Epithelial cell of prostate (primary cell): ENCODE data around the gene NPSR1.
A peak's percentile ranks its signal among the peaks of the same experiment; 100 is the strongest.
"Not testable (repeated sequence)": the region's sequence is repeated elsewhere in the genome, so short reads cannot be mapped to it uniquely, and the experiment has no call there.

Experiments used
- DNase-seq: peaks from one replicate; pipeline ENCODE4 v3.0.0-alpha.2; 2011; ENCODE audit warnings: low read depth, low spot score
- H3K27ac ChIP-seq: fragments of 450-650 bp; 2 replicates; pipeline ENCODE4 v1.5.1; 2017; ENCODE audit warnings: mild to moderate bottlenecking

The NPSR1 gene, protein sequence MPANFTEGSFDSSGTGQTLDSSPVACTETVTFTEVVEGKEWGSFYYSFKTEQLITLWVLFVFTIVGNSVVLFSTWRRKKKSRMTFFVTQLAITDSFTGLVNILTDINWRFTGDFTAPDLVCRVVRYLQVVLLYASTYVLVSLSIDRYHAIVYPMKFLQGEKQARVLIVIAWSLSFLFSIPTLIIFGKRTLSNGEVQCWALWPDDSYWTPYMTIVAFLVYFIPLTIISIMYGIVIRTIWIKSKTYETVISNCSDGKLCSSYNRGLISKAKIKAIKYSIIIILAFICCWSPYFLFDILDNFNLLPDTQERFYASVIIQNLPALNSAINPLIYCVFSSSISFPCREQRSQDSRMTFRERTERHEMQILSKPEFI

DNA sequence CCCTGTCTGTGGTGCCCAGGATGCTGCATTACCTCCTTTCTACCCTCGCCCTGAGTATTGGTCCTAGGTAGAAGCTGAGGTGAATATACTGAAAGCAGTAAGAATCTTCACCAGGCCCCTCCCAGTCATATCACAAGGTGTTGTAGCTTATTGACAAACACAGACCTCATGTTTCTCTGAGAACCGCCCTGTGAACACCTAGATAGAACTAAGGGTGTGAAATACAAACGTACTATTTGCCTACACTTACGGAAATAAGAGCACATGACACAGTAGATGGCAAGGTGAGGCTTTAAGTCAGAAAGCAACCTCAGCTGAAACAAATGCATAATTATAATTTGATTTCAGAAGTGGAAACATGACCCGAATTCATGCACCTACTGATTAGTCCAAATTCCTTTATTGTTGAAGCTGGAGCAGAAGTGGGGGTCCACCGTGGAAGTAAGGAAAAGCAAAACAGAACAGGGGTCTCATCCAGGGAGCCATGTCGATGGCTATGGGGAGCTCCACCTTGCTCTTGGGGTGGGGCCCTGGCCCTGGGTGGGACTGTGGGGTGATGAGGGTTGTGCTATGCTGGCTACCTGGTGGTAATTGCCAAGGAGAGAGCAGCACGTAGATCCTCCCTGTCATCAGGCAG is at the start of gene NPSR1:
Gene NPSR1, plus strand, starts transcription at position 587 of the 637 bp plus-strand sequence. CDS start 195 bp downstream, outside the sequence.
- no peak within 1 kb of the TSS for H3K27ac ChIP-seq
- DNase-seq: no peak

DNA sequence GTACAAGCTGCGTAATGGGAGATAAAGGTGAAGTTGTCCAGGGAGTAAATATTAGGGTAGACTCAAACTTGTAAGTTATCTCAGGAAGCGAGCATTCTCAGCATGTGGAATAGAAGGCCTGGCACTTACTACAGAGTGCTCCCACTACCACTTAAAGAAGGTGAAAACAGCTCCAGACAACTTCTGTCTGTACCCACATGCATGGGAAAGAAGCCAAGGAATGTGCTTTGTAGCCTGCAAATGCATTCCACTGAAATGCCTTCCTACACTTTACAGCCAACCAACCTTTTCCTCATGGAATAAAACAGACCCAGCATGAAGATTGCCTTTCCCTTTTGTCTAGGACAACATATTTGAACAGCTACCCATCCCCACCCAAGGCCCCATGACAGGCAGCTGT is 45.4 kb upstream of the NPSR1 start:
- H3K27ac ChIP-seq: no peak overlapping the region
- DNase-seq: no peak

DNA sequence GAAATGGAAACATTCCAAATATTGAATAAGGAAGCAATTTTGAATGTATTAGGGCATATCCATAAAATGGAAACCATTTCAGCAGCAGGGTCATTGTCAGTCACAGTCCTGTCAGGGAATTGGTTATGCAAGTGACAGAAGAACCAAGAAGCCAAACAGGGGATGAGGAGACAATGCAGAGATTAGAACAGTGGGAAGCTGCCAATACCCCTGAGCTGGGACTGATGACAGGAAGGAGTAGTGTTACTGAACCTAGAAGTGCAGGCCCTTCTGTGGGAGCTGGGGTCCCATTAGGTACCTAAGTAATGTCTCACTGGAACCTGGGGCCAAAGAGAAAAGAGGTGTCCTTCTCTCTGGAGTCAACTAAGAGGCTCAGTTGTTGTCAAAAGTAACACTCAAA is 37.6 kb upstream of the NPSR1 start:
- H3K27ac ChIP-seq: no peak overlapping the region
- DNase-seq: no peak

DNA sequence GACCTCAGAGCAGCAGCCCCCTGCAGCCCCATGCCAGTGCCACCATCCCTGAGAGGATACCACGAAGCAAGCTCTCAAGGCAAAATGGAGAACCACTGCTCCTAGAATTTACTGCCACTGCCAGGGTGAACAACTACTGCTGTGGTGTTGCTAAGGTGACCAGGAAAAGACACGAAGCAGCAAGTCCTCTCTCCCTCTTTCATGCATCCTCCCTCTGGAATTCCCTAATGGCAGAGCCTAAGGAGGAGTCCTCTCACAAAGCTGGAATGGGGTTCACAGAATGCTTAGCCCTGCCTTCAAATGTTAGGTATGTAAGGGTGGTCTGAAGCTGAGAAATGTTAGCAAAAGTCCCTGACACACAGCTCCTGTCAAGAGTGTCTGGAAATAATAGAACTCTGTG is 35.8 kb upstream of the NPSR1 start:
- no peak for DNase-seq
- H3K27ac ChIP-seq: no peak overlapping the region

DNA sequence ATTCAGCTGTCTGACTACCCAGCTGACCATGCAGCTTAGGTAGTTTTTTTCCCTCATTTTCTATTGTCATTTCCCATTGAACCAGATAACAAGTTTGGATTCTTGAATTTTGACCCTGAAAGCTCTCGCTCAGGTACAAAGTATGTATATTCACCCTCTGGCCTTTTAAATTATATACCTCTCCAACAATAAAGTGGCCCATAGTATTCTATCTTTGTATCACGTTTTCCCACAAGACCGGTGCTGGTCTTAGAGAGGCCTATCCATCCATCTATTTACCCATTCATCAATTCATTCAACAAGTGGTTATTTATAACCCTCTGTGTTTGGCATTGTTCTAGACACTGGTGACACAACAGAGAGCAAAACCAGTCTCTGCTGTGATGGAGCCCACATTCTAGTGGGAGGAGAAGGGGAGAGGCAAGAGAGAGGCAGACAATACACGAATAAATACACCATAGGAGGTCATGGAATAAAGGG is 35.2 kb upstream of the NPSR1 start:
- H3K27ac ChIP-seq: no peak overlapping the region
- DNase-seq: no peak

DNA sequence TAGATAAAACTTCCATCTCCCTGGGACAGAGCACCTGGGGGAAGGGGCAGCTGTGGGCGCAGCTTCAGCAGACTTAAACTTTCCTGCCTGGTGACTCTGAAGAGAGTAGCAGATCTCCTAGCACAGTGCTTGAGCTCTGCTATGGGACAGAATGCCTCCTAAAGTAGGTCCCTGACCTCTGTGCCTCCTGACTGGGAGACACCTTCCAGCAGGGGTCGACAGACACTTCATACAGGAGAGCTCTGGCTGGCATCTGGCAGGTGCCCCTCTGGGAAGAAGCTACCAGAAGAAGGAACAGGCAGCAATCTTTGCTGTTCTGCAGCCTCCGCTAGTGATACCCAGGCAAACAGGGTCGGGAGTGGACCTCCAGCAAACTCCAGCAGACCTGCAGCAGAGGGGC is 29.4 kb upstream of the NPSR1 start:
- H3K27ac ChIP-seq, DNase-seq: not testable (repeated sequence)

DNA sequence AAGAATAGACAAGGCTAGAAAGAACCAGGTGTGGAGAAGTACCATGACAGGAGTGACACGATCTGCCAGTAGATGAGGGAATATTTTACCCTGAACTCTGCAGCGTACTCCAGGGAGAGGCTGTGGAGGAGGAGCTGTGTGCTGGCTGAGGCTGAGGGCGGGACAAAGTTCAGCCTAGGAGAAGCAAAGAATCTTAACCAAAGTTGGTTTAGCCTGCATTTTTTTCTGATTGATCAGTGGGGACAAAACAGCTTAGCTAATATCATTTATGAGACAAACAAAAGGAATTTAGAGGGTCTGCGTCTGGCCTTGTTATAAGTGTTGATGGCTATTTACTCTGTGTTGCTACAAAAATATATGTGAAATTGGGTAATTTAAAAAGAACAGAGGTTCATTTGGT is 5.2 kb upstream of the NPSR1 start:
- no peak overlapping the region for H3K27ac ChIP-seq
- DNase-seq: no peak

DNA sequence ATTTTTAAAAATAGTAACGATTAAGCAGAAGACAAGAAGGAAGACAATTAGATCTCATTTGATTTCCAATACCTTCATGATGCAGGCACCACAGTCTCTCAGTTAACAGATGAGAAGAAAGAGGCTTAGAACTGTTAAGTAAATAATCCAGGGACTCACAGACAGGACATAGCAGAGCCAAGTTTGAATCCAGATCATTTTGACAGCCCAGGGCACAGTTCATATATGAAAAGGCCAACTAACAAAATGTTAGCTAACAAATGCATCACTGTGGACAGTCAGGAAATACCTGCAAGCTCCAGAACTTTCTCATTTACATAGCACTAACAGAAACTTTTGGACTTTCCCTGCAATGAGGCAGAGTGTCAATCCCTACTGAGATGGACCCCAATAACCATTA is 4.2 kb upstream of the NPSR1 start:
- DNase-seq: no peak
- no peak overlapping the region for H3K27ac ChIP-seq

DNA sequence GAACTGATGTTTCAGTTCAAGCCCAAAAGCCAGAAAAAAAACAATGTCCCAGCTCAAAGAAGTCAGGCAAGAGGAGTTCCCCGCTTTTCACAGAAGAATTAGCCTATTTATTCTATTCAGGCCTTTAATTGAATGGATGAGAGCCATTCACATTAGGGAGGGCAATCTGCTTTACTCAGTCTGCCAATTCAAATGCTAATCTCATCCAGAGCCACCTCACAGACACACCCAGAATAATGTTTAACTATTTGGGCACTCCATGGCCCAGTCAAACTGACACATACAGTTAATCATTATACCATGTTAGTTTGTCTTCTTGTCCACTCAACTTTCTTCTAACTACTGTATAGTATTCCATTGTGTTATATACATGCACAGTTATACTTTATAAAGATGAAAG is 2.6 kb upstream of the NPSR1 start:
- DNase-seq: no peak
- no peak overlapping the region for H3K27ac ChIP-seq

DNA sequence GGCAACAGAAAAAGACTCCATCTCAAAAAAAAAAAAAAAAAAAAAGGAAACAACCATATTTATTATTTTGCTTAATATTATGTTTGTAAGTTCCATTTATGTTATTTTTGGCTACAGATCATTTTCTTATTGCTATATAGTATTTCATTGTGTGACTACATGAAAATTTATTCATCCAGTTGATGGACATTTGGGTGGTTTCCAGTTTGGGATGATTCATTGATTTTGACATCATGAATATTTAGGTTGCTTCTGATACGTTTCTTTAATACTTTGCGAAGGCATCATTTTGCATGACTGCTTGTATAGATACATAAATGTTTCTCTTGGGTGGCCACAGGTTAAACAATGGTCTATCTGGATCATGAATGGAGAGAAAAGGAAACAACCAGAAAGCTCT is 2.0 kb upstream of the NPSR1 start:
- H3K27ac ChIP-seq: no peak overlapping the region
- no peak for DNase-seq

DNA sequence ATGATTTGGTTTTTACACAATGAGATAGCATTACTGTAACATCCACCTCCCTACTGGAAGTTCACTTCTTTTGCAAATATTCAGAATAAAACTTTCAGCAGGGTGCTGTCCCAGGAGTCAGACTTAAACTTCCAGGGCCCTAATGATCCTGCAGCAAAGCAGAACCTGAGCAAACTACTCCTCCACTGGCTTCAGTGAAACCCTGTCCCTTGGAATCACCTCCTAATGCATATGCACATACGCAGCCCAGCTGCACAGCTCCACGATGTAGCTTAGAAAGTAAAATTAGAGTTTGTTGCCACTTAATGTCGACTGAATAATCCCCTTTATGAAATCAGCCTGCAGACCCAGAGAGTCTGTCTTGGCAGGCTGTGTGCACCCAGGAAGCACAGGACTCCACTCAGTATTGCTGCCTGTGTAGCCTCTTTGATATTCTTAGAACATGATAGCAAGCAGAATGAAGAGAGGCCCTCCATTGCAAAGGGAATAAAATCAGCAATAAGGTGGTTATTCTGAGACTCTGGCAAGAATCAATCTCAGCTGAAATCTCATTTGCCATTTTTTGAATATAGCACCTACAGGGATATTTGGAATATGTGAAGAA is 1.6 kb downstream of the NPSR1 start:
- DNase-seq: no peak
- no peak overlapping the region for H3K27ac ChIP-seq

DNA sequence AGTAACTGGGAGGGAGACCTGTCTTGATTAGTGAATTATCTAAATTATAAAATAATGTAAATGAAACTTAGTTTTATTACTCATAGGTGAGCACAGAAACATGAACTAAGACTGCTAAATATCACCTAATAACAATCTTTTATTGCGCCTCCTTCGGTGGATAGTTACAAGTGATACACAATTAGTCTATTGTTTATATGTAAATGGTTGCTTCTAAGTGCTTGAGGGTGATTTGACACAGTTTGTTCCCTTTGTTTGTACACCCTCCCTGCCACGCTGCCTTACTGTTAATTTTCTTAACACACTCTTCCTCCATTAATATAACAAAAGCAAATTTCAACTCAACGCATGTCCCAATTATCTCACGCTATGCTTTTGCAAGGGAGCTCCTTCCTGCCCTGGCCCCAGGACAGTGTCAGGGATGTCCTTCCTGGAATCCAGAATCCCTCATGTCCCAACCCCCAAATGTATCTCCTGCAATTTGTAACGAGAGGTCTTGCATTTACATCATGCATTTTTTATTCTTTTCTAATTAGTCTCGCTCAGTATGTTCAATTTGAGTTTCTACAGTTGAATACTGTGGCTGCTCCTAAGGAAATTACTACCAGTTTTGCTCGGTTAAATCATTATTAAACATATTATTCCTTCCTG is 4.2 kb downstream of the NPSR1 start:
- no peak overlapping the region for H3K27ac ChIP-seq
- no peak for DNase-seq

DNA sequence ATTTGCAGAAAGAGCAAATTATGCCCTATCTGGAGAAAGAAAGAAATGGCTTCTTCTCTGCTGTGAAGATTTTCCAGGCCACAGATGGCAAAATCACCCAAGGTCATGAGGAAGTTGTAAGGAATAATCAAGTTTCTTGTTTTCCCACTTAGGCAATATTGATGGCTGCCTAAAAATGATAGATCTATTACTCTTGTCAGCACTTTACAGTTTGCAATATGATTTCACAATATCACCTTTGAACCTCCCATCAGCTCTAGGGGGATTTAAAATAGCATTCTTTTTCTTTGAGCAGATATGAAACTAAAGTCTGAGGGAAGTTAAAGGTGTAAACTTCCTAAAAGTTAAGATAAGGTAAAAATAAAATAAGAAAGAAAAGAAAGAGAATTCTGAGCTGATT is 6.7 kb downstream of the NPSR1 start:
- DNase-seq: no peak
- no peak overlapping the region for H3K27ac ChIP-seq

DNA sequence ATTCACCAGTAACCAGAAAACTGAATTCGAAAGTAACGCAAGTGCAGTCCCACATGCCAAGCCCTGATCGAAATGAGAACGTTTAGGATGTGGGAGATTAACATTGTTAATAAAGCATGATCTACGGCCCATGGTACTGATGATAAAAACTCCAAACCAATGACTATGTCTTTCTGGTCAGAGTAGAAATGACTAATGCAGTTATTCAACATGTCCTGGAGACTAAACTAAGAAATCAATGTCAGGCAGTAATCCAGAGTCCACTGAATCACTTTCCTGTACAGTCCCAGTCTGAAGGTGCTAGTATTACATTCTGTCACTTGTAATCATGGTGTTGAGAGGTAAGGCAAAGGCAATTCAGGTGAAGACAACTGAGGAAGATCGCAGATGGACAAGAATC is 14.4 kb downstream of the NPSR1 start:
- DNase-seq: peak; percentile 10
- H3K27ac ChIP-seq: no peak overlapping the region

DNA sequence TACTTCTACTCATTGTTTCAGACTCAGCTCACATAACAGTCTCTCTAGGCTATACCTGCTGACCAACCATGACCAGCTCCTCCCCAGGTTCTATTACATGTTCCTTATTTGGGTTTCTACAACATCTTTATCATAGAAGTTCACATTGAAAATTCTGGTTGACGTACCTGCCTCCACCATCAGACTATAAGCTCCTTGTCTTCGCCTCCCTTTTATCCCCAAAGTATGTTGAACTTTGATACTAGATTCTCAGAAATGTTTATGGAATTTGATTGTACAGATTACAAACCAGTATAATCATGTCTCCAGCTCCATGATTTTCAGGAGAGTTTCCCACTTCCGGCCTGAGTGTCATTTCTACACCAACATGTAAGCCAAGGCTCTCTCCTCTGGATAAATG is 15.0 kb downstream of the NPSR1 start:
- H3K27ac ChIP-seq: no peak overlapping the region
- DNase-seq: no peak

DNA sequence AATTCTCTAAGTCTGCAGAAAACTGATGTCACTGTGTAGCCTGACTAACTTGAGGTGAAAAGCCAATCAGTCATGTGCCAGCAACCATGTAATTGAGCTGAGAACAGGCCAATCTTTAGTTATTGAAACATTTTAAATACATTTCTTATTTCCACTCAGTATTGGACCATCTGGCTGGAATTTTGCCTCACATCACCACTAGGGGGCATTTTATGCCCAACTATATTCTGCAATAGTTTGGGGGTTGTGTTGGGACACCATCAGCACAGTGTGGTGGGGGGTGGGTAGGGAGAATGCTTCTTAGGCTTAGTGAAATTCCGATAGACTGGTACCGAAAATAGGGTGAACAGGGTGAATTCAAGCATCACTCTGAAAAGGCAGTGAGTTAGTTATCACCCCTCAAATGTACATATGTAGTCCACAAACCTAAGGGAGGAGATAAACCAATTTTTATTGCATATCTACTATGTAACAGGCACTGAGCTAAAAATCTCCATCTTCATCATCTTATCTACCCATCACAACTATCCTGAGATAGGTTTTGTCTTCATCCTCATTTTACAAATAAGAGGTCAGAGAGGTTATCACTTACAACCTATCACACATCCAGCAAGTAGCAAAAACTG is 17.8 kb downstream of the NPSR1 start:
- no peak for DNase-seq
- H3K27ac ChIP-seq: no peak overlapping the region

DNA sequence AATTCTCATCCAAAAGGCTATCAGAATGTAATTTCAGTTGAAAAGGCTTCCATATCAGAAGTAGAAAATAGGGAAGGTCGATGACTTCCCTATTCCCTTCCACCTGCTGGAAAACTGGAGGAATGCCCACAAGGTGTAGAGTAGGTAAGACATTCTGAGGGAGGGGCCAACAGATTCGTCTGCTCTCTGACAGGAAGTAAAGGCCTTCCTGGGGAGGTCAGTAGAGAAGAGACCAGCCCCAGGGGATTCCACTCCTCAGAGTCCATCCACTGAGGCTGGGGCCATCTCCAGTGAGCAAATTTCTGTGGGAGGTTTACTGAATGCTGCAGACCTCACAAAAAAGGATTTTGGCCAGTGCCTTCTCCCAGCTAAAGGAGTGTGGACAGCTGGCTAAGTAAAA is 19.5 kb downstream of the NPSR1 start:
- DNase-seq: no peak
- H3K27ac ChIP-seq: no peak overlapping the region

DNA sequence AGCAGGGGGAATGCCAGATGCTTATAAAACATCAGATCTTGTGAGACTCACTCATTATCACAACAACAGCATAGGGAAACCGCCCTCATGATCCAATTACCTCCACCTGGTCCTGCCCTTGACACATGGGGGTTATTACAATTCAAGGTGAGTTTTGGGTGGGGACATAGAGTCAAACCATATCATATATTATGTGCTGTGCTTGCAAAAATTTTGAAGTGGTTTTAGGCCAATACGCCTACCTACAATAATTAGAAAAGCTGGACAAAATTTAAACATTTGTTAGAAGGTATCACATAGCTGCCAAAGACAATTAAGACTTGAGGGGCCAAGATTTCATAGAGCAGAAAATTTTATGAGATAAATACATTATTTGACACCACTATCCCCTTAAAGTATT is 29.5 kb downstream of the NPSR1 start:
- no peak for DNase-seq
- no peak overlapping the region for H3K27ac ChIP-seq

DNA sequence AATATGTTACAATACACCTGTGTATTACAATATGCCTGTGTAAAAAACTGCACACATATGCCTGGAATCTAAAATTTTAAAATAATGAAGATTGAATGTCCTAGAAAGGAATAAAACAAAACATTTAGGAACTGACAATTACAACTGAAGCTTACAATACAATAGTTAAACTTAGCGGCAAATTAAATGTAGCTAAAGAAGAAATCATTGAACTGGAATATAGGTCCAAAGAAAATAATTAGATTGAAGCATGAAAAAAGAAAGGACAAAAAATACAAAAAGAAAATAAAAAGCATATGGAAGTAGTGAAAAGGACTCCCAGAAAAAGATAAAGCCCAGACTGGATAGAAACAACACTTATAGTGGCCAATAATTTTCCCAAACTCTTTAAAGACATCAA is 38.4 kb downstream of the NPSR1 start:
- no peak for DNase-seq
- H3K27ac ChIP-seq: no peak overlapping the region

DNA sequence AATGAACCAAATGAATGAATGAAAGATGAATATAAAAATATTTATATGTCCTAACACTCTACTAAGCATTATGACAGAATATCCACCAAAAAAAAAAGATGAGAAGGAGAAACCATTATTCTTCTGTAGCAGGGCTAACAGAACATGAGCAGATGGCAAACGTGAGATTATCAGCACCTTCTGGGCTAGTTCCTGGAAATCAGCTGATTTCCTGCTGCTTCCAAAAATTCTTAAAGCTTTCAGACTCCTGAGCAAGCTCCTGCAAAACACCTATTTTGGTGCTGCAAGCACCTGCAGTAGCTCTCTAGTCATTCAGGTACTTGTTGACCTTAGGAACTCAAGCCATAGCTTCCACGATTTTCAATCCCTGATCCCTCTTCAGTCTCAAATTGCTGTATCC is 51.8 kb downstream of the NPSR1 start:
- H3K27ac ChIP-seq: no peak overlapping the region
- no peak for DNase-seq

DNA sequence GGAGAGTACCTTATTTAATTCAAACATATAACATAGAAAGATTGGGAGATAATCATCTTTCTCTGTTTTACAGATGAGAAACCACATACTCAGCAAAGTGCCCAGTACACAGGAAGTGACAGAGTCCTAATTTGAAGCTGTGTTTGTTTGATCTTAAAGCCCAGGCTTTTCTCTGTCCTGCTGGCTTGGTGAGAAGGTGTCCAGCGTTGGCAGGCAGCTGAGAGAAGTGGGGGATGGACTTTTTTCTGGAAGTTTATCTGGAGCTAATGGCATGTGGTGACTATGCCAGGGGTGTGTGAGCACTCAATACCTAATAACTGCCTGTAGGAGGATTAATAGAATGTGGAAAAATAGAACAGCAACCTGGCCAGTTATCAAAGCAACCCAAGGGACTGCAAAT is 60.8 kb downstream of the NPSR1 start:
- H3K27ac ChIP-seq: no peak overlapping the region
- DNase-seq: no peak
